Measurements from ENCODE around the gene LTA4H. TPM values are rescaled to one million over a fixed set of nuclear protein-coding genes. Genes with fewer than 3 reads are reported as not detected.
A peak's percentile ranks its signal among the peaks of the same experiment; 100 is the strongest.

The LTA4H gene
- total and polyA plus RNA-seq, 2 of the 4 experiments (the other 2 are of a cell fraction), result 41.0 to 43.3 TPM

- H2BK15ac ChIP-seq (ENCODE audit: low read depth, low read length), result no peak overlapping the region
- in situ Hi-C loops (cut with MboI; ENCODE audit: low sequenced_read_pairs), result no loop called here
- H3K79me1 ChIP-seq (ENCODE audit: low read depth in 1 of 2, low read length in 2 of 2), result no peaks in the 10 kb centered on the region
- H3K23ac ChIP-seq (ENCODE audit: low read depth, low read length), result no peak overlapping the region
- H3K56ac ChIP-seq (ENCODE audit: extremely low read depth, insufficient read depth, low read length), result no peak overlapping the region
- BruUV-seq (replicated peaks), result no TSS peak
- H4K8ac ChIP-seq (ENCODE audit: low read depth in 2 of 2, low read length in 2 of 2), result no peak overlapping the region
- H4K5ac ChIP-seq (ENCODE audit: low read depth, low read length), result no peak overlapping the region
- dilution Hi-C loops (cut with HindIII; ENCODE audit: low sequenced_read_pairs, unreplicated experiment), result no loop called here
- ATAC-seq (ENCODE audit: low read depth) (peak; percentile 69), DNase-seq (no peak)
- CTCF ChIA-PET, result interaction anchor here (1.0 kb wide), 1 partner anchor 145 kb away, joined by 3 read pairs; no protein-coding TSS in a partner anchor
- H3K4me2 ChIP-seq (ENCODE audit: low read depth, low read length), result no peak overlapping the region; the same call in 1 of the 2 replicates
- no peak overlapping the region for H2AK5ac ChIP-seq (ENCODE audit: low read depth, low read length)
- no peak overlapping the region for H2AK9ac ChIP-seq (replicated peaks; ENCODE audit: low read depth, low read length, poor library complexity)
- no peak overlapping the region for H2BK20ac ChIP-seq (ENCODE audit: low read depth, low read length)
- no peak overlapping the region for H3K4me3 ChIP-seq (ENCODE audit: insufficient read depth, low read depth, low read length)
- 0 out of 2 replicates have a peak, but pooled peaks have one; percentile 9 for TF ChIP-seq RAD21 (IDR thresholded peaks at IDR 0.05; ENCODE audit: low read length)
- no peak for TF ChIP-seq FOS (IDR thresholded peaks at IDR 0.05; ENCODE audit: low read depth, low read length)
- TF ChIP-seq CTCF (conservative IDR thresholded peaks at IDR 0.05; ENCODE audit: low read depth, low read length), result 0 out of 2 replicates have a peak, but pooled peaks have one; percentile 11
- no peak for TF ChIP-seq SMC3 (IDR thresholded peaks at IDR 0.05; ENCODE audit: low read depth, low read length)
- peaks cover 13% of the 10 kb centered on the region for H3K27me3 ChIP-seq (ENCODE audit: control insufficient read depth, insufficient read depth, low read length)
- peaks cover 2% of the 10 kb centered on the region; the same call in 1 of the 2 replicates for H3K9me3 ChIP-seq (ENCODE audit: control insufficient read depth, insufficient read depth, low read length)
- H3K4ac ChIP-seq (ENCODE audit: low read depth, low read length), result no peak overlapping the region
- H3K9ac ChIP-seq (ENCODE audit: low read depth, low read length), result no peak overlapping the region
- intact Hi-C loops (cut with micrococcal nuclease), result no loop called here
- H3K9me1 ChIP-seq (ENCODE audit: insufficient read depth, low read length), result no peaks in the 10 kb centered on the region
- no peak overlapping the region for H4K91ac ChIP-seq (ENCODE audit: insufficient read depth, low read depth, low read length)
- H3K14ac ChIP-seq (replicated peaks; ENCODE audit: low read depth, low read length), result no peak overlapping the region
- no peak overlapping the region for H3K18ac ChIP-seq (ENCODE audit: low read depth, low read length)
- H2BK120ac ChIP-seq (ENCODE audit: low read depth, low read length), result no peak overlapping the region
- H3K27ac ChIP-seq (ENCODE audit: insufficient read depth, low read length), result no peak overlapping the region
- H4K20me1 ChIP-seq (ENCODE audit: insufficient read depth, low read length), result no peaks in the 10 kb centered on the region
- H2BK5ac ChIP-seq (ENCODE audit: low read depth, low read length, poor library complexity, severe bottlenecking), result no peak overlapping the region
- WGBS, 2 experiments (ENCODE audit: extremely low coverage in 2 of 2, insufficient read length in 1 of 2), result 82% methylated on average over 2 of the region's 7 CpGs; no CpG with 5 or more reads in 1 of the 2 experiments
- no peaks in the 10 kb centered on the region for H3K36me3 ChIP-seq (ENCODE audit: control insufficient read depth, insufficient read depth, low read length)
- no peaks in the 10 kb centered on the region for H3K4me1 ChIP-seq (ENCODE audit: control insufficient read depth, insufficient read depth, low read length)
- peak overlapping the region; percentile 56 for H2AFZ ChIP-seq (replicated peaks; ENCODE audit: low read length, poor library complexity)
- POLR2A ChIA-PET (ENCODE audit: unreplicated experiment), result no interaction called here
Observed at GRCh38 chr12:96070670-96071279, 35.4 kb upstream of the LTA4H start.

Data from IMR-90 (cell line).